ENCODE results near the gene SLC34A3. TPM values are rescaled to one million over a fixed set of nuclear protein-coding genes. Genes with fewer than 3 reads are reported as not detected.
"Not testable (repeated sequence)": the region's sequence is repeated elsewhere in the genome, so short reads cannot be mapped to it uniquely, and the experiment has no call there.

SLC34A3 gene
- total RNA-seq, 1 donor from 2014 or later: 0.27 TPM

GRCh38 chr9:137262173-137262908, 31.6 kb downstream of the SLC34A3 start:
- not testable (repeated sequence) for H3K27ac Mint-ChIP-seq; H3K4me3 Mint-ChIP-seq; H3K9me3 Mint-ChIP-seq; H3K27me3 Mint-ChIP-seq (ENCODE audit: low read depth); H3K36me3 Mint-ChIP-seq; DNase-seq (ENCODE audit: low spot score in 2 of 2, unreplicated experiment in 2 of 2); H3K4me1 Mint-ChIP-seq
- TF ChIP-seq, protein P1, sequence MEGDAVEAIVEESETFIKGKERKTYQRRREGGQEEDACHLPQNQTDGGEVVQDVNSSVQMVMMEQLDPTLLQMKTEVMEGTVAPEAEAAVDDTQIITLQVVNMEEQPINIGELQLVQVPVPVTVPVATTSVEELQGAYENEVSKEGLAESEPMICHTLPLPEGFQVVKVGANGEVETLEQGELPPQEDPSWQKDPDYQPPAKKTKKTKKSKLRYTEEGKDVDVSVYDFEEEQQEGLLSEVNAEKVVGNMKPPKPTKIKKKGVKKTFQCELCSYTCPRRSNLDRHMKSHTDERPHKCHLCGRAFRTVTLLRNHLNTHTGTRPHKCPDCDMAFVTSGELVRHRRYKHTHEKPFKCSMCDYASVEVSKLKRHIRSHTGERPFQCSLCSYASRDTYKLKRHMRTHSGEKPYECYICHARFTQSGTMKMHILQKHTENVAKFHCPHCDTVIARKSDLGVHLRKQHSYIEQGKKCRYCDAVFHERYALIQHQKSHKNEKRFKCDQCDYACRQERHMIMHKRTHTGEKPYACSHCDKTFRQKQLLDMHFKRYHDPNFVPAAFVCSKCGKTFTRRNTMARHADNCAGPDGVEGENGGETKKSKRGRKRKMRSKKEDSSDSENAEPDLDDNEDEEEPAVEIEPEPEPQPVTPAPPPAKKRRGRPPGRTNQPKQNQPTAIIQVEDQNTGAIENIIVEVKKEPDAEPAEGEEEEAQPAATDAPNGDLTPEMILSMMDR (IDR thresholded peaks at IDR 0.05; ENCODE audit: unreplicated experiment): peak; percentile 35

DNA sequence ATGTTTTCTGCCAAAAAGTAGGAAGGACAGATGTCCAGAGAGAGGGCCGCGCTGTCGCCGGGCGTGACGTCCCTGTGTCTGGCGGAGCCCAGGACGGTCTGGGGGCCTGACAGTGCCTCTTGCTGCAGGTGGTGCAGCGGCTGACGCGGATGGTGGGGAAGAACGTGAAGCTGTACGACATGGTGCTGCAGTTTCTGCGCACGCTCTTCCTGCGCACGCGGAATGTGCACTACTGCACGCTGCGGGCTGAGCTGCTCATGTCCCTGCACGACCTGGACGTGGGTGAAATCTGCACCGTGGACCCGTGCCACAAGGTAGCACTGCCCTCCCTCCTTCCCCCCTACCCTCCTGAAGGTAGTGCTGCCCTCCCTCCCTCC, 32.2 kb downstream of the SLC34A3 start:
- TF ChIP-seq, protein P1 (IDR thresholded peaks at IDR 0.05; ENCODE audit: unreplicated experiment): no peak
- Mint-ChIP-seq H3K27me3 (ENCODE audit: low read depth) (no peaks in the 10 kb centered on the region), H3K27ac (no peak overlapping the region), H3K9me3 (no peaks in the 10 kb centered on the region), H3K4me3 (no peak overlapping the region), H3K4me1 (no peaks in the 10 kb centered on the region), H3K36me3 (peaks cover 7% of the 10 kb centered on the region)
- DNase-seq (ENCODE audit: low spot score in 2 of 2, unreplicated experiment in 2 of 2): no peak

- no peaks in the 10 kb centered on the region for H3K9me3 Mint-ChIP-seq
- H3K36me3 Mint-ChIP-seq: peaks cover 8% of the 10 kb centered on the region
- no peaks in the 10 kb centered on the region for H3K4me1 Mint-ChIP-seq
- DNase-seq (ENCODE audit: low spot score in 2 of 2, unreplicated experiment in 2 of 2): no peak
- H3K4me3 Mint-ChIP-seq: no peak overlapping the region
- no peaks in the 10 kb centered on the region for H3K27me3 Mint-ChIP-seq (ENCODE audit: low read depth)
- TF ChIP-seq, protein P1 (IDR thresholded peaks at IDR 0.05; ENCODE audit: unreplicated experiment): no peak
- no peak overlapping the region for H3K27ac Mint-ChIP-seq
These were observed 32.8 kb downstream of the SLC34A3 start for GRCh38 chr9:137263506-137263905.

- Mint-ChIP-seq H3K27me3 (ENCODE audit: low read depth) (no peaks in the 10 kb centered on the region), H3K27ac (no peak overlapping the region), H3K4me1 (no peaks in the 10 kb centered on the region), H3K9me3 (no peaks in the 10 kb centered on the region), H3K4me3 (no peak overlapping the region), H3K36me3 (peaks cover 10% of the 10 kb centered on the region)
- TF ChIP-seq, protein P1 (IDR thresholded peaks at IDR 0.05; ENCODE audit: unreplicated experiment): no peak
- no peak for DNase-seq (ENCODE audit: low spot score in 2 of 2, unreplicated experiment in 2 of 2)
These were observed 33.4 kb downstream of the SLC34A3 start for GRCh38 chr9:137264067-137264466.

DNA sequence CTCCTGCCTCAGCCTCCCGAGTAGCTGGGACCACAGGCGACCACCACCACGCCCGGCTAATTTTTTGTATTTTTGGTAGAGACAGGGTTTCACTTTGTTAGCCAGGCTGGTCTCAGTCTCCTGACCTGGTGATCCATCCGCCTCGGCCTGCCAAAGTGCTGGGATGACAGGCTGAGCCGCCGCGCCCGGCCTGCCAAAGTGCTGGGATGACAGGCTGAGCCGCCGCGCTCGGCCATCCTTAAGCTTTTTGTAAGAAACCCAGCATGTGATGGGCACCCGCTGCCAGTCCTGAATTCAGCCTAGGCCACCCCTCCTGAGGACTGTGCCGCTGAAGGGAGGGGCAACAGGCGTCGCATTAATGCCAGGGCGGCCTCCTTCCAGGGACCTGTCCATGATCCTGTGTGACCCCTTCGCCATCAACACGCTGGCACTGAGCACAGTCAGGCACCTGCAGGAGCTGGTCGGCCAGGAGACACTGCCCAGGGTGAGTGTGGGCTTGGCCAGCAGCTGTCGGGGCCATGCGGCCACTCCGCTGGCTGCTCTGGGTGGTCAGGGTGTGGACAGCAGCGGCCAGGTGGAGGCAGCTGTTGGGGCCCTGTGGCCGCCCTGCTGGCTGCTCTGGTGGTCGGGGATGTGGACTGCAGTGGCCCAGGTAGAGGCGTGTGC, 34.9 kb downstream of the SLC34A3 start:
- no peak overlapping the region for H3K4me3 Mint-ChIP-seq
- H3K4me1 Mint-ChIP-seq: no peaks in the 10 kb centered on the region
- TF ChIP-seq, protein P1 (IDR thresholded peaks at IDR 0.05; ENCODE audit: unreplicated experiment): no peak
- peaks cover 17% of the 10 kb centered on the region for H3K36me3 Mint-ChIP-seq
- no peak overlapping the region for H3K27ac Mint-ChIP-seq
- no peaks in the 10 kb centered on the region for H3K9me3 Mint-ChIP-seq
- no peaks in the 10 kb centered on the region for H3K27me3 Mint-ChIP-seq (ENCODE audit: low read depth)
- DNase-seq (ENCODE audit: low spot score in 2 of 2, unreplicated experiment in 2 of 2): no peak
